Measurements from ENCODE around the gene MYH9.

Gene MYH9

DNA sequence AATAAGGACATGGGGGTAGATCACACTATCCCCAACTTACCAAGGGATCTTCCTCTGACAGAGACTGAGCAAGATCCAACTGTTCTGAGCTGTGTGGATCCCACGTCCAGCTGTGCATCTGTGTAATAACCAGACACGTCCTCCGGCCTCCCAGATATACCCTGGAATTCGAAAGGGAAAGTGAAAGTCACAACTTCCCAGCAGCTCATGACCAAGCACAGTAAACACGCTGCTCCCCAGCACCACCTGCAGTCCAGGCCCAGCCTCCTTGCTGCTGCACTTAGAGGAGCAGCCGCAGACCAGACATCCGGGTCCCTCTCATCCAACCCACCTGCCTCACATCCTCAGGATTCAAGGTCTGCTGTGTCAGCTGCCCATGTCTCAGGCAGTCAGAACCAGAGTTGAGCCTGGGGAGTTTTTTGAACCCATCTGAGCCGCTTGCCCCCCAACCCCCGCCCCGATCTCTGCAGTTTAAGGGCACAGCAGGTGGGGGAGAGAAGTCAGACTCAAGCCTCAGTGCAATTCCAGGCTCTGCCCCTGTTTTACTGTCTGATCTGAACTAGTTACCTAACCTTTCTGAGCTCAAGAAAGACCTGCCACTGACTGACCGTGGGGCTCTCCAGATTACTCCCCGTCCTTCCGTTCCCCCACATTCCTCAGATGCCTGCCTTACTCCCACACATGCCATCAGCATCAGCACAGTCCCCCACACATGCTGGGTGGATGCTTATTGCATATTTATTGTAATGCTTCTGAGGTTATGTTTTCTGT lies 148.2 kb downstream of the MYH9 start, which contains the start of gene APOL2:
TSS of gene APOL2 (minus strand) at position 127 of the 771 bp plus-strand sequence. CDS start 6,365 bp downstream, outside the sequence.
- TF ChIP-seq CTCF (conservative IDR thresholded peaks at IDR 0.05; ENCODE audit: low read length), result peak; percentile 77
- peak; percentile 91 for DNase-seq (ENCODE audit: low read depth)
- H3K4me3 ChIP-seq (ENCODE audit: low read length), result peak within 1 kb of the TSS; percentile 74

- TF ChIP-seq CTCF (conservative IDR thresholded peaks at IDR 0.05; ENCODE audit: low read length), result no peak
- no peak for DNase-seq (ENCODE audit: low read depth)
- peak overlapping the region; percentile 74 for H3K4me3 ChIP-seq (ENCODE audit: low read length)
Observed at GRCh38 chr22:36239150-36239400, 148.7 kb downstream of the MYH9 start.

GRCh38 chr22:36238373-36239149 lies 149.2 kb downstream of the MYH9 start:
- no peak for TF ChIP-seq CTCF (conservative IDR thresholded peaks at IDR 0.05; ENCODE audit: low read length)
- peak overlapping the region; percentile 74 for H3K4me3 ChIP-seq (ENCODE audit: low read length)
- no peak for DNase-seq (ENCODE audit: low read depth)

DNA sequence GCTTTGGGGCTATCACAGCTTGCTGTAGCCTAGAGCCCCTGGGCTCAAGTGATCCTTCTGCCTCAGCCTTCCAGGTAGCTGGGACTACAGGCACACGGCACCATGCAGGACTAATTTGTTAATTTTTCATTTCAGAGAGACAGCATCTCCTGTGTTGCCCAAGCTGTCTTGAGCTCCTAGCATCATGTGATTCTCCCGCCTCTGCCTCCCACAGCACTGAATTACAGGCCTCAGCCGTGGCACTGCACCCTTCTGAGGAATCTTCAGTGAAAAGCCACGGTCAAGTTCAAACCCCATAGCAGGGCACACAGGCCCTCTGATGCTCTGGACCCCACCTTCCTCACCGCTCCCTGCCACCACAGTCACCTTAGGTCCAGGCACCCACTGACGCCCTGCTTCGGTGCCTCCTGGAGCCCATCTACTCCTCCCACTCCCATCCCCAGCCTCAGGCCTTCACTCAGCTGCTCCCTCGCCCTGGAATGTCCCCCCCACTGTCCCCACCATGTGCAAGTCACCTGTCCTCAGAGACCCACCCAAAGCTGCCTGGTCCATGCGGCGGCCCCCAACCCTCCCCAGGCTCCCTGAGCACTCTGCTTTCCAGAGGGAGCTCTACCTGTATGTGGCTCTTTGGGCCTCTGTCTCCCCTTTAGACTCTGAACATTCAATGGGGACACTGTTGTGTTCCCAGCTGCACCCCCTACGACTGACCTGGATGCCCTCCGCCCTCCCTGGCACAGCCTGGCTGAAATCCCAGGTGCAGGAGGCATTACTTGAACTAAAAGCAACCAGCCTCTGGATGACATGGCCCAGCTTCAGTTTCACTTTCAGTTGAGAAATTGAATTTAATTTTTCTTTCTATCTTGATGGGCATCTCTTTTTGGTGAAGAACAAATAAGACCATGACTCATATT lies 150.1 kb downstream of the MYH9 start:
- no peak for TF ChIP-seq CTCF (conservative IDR thresholded peaks at IDR 0.05; ENCODE audit: low read length)
- peak overlapping the region; percentile 74 for H3K4me3 ChIP-seq (ENCODE audit: low read length)
- peak; percentile 21 for DNase-seq (ENCODE audit: low read depth)

DNA sequence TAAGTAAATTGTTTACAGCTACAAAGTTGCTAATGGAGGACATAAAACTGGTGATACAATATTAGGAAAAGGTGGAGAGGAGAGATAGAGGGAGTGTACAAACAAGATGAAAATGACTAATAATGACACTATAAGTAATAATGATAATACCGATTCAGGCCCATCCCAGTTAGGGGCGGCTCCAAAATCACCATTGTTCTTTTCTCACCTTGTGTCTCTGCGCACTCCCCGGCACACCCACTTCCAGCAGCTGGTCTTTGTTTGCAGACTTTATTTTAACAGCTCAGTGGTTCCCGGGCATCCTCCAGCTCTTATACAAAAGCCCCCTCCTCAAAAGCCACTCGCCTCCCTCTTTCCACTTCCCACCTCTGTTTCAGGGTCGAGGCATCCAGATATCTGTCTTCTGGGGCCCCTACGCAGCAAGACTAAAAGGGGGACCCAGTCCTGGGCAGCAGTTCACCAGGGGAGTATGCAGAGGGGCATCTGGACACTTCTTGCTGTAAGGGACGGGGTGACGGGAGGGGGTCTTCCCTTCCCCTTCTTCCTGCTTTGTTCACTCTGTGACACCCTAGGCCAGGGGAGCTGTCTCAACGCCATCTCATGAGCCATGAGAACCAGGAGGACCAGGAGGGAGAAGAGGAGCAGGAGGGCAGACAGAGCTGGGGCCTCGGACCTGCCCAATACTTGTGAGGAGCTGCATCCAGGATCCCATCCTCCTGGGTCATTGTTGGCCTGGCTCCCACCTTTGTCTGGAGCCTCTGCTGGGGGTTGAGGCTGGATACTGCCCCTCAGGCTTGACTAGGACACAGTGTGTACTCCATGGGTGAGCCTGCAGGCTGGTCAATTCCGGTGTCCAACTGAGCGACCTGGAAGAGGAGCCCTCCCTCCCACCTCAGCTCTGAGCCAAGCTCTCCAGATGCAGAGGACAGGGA lies 151.1 kb downstream of the MYH9 start:
- TF ChIP-seq CTCF (conservative IDR thresholded peaks at IDR 0.05; ENCODE audit: low read length), result no peak
- no peak for DNase-seq (ENCODE audit: low read depth)
- peak overlapping the region; percentile 74 for H3K4me3 ChIP-seq (ENCODE audit: low read length)

- no peak overlapping the region for H3K4me3 ChIP-seq (ENCODE audit: low read length)
- no peak for TF ChIP-seq CTCF (conservative IDR thresholded peaks at IDR 0.05; ENCODE audit: low read length)
- DNase-seq (ENCODE audit: low read depth), result no peak
Observed at GRCh38 chr22:36235585-36235984, 152.2 kb downstream of the MYH9 start.

Data from AG10803 (cell line).